ENCODE data around the gene HAPLN1. TPM values are rescaled to one million over a fixed set of nuclear protein-coding genes. Genes with fewer than 3 reads are reported as not detected.

The HAPLN1 gene
- polyA plus RNA-seq, 1 experiment = not detected

DNA sequence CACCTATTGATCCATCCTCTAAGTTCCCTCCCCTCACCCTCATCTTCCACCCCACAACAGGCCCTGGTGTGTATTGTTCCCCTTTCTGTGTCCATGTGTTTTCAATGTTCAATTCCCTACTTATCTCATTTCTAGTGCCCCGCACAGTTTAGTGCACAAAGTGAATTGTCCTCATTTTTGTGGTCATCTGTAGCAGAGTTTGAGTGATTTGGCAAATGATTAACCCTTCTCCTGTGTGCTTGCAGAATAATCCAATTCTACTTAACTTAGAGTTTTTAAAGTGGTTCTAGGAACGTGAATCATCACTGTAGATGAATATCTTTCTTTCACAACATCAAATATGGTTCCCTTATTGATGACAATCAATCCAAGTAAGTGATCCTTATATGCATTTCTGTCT is 6.3 kb upstream of the HAPLN1 start:
- Histone ChIP-seq H3K27ac (ENCODE audit: low read depth, low read length) (no peak overlapping the region), H3K27me3 (ENCODE audit: control insufficient read depth, insufficient read depth, low read length) (no peaks in the 10 kb centered on the region), H3K4me3 (ENCODE audit: low read depth, low read length) (no peak overlapping the region), H3K9me3 (ENCODE audit: control insufficient read depth, insufficient read depth, low read length) (no peaks in the 10 kb centered on the region)
- TF ChIP-seq, protein P1, sequence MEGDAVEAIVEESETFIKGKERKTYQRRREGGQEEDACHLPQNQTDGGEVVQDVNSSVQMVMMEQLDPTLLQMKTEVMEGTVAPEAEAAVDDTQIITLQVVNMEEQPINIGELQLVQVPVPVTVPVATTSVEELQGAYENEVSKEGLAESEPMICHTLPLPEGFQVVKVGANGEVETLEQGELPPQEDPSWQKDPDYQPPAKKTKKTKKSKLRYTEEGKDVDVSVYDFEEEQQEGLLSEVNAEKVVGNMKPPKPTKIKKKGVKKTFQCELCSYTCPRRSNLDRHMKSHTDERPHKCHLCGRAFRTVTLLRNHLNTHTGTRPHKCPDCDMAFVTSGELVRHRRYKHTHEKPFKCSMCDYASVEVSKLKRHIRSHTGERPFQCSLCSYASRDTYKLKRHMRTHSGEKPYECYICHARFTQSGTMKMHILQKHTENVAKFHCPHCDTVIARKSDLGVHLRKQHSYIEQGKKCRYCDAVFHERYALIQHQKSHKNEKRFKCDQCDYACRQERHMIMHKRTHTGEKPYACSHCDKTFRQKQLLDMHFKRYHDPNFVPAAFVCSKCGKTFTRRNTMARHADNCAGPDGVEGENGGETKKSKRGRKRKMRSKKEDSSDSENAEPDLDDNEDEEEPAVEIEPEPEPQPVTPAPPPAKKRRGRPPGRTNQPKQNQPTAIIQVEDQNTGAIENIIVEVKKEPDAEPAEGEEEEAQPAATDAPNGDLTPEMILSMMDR (IDR thresholded peaks at IDR 0.05; ENCODE audit: low read depth, low read length) = no peak
- ChIA-PET POLR2A (no interaction called here), CTCF (no interaction called here)
- no peak for DNase-seq (ENCODE audit: low read depth, low spot score)

DNA sequence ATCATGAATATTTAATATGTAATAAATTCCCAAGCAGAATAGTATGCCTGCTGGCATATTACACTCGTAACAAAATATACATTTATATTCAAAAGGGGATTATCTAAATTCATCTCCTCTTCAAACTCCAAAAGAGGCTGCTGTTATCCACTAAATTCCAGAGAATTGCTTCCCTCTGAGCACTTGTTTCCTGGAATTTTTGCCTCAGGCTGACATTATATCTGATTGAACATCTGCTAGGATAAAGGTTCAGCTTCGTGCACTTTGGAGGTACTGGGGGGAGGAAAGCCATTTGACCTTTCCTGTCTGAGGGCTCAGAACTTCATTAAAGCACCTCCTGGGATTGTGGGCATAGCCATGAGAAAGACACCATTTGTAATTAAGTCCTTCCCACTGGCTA is 4.3 kb upstream of the HAPLN1 start:
- CTCF ChIA-PET = no interaction called here
- Histone ChIP-seq H3K27ac (ENCODE audit: low read depth, low read length) (no peak overlapping the region), H3K9me3 (ENCODE audit: control insufficient read depth, insufficient read depth, low read length) (no peaks in the 10 kb centered on the region), H3K27me3 (ENCODE audit: control insufficient read depth, insufficient read depth, low read length) (no peaks in the 10 kb centered on the region), H3K4me3 (ENCODE audit: low read depth, low read length) (no peak overlapping the region)
- POLR2A ChIA-PET = no interaction called here
- no peak for DNase-seq (ENCODE audit: low read depth, low spot score)
- TF ChIP-seq, protein P1 (IDR thresholded peaks at IDR 0.05; ENCODE audit: low read depth, low read length) = no peak

DNA sequence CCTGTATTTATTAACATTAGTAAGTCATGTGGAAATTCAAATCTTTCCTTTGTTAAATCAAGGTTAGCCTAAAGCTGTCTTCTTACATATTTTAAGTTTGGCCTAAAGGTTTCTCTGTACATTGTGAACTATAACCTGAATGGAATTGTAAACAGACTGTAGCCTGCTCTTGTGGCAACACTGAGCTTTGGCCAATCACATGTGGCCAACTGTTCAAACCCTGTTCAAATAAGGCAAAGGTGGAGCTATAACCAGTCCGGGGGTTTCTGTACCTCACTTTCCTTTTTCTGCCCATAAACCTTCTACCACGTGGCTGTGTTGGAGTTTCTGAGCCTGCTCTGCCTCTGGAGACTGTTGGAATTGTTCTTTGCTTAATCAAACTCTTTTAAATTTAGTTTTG is 3.3 kb upstream of the HAPLN1 start:
- ChIA-PET POLR2A (no interaction called here), CTCF (interaction anchor here (0.9 to 1.0 kb wide), 3 partner anchors 14 to 531 kb away, joined by 3 to 4 read pairs (median 3); no protein-coding TSS in a partner anchor)
- Histone ChIP-seq H3K27me3 (ENCODE audit: control insufficient read depth, insufficient read depth, low read length) (no peaks in the 10 kb centered on the region), H3K4me3 (ENCODE audit: low read depth, low read length) (no peak overlapping the region), H3K9me3 (ENCODE audit: control insufficient read depth, insufficient read depth, low read length) (no peaks in the 10 kb centered on the region), H3K27ac (ENCODE audit: low read depth, low read length) (no peak overlapping the region)
- TF ChIP-seq, protein P1 (IDR thresholded peaks at IDR 0.05; ENCODE audit: low read depth, low read length) = no peak
- DNase-seq (ENCODE audit: low read depth, low spot score) = no peak

DNA sequence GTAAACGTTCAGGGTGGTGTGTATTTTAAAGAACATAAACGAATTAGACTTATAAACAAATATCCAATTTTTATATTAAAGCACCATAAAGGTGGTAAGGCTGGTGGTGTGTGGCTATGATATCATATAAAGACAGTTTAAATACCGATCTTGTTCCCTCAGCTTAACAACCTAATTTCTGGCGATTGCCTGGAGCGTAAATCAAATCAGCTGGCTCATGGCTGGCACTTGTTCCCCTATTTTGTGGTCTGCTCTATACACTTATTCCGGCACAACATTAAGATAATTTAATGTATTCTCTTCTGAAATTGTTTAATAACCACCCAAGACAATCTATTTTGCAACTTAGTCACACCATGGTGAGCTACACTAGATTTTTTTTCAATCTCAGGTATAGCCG is 2.4 kb upstream of the HAPLN1 start:
- no peak overlapping the region for H3K27ac ChIP-seq (ENCODE audit: low read depth, low read length)
- no peak for DNase-seq (ENCODE audit: low read depth, low spot score)
- ChIA-PET POLR2A (no interaction called here), CTCF (interaction anchor here (0.9 to 1.7 kb wide), 4 partner anchors 13 to 533 kb away, joined by 3 to 7 read pairs (median 3); no protein-coding TSS in a partner anchor)
- H3K4me3 ChIP-seq (ENCODE audit: low read depth, low read length) = no peak overlapping the region
- TF ChIP-seq, protein P1 (IDR thresholded peaks at IDR 0.05; ENCODE audit: low read depth, low read length) = no peak
- no peaks in the 10 kb centered on the region for H3K9me3 ChIP-seq (ENCODE audit: control insufficient read depth, insufficient read depth, low read length)
- H3K27me3 ChIP-seq (ENCODE audit: control insufficient read depth, insufficient read depth, low read length) = no peaks in the 10 kb centered on the region

DNA sequence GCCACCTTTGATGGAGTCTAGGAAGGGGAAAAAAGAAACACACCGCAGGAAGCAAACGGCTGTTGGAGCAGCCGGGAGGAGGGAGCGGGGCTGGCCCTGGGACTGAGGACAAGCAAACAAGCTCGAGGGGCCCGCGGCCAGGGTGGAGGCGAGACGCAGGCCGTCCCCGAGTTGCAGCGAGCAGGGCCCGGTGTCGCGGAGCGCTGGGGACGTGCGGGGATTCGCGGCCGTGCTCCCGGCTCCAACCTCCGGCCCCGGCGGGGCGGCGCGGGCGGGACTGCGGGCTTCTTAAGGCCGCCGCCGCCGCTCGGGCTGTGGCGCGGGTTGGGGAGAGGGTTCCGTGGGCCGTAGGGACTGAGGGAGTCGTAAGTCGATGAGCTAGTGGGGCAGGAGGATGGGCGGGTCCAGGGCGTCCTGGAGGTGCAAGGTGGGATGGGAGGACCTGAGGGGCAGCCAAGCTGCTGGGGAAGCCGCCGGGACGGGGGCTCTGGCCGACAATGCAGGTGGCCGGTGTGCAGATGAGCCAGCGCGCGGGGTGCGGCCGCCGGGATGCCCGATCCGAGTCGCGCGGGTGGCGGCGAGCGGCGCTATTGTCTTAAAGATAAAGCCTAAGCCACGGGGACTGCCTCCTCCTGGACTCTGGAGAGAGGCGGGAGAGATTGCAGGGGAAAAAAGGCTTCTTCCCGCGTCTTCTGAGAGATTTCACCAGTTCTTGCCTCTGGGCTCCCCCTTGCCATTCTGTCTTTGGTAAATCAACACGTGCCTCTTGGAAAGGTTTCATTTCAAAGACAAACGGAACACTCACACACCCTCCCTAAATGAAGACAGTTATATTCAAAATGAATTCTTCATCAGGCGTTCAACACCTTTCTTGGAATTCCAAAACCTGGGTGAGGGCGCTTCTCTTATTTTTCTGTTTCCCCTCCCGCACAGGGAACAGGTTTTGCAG is 1.6 kb upstream of the HAPLN1 start:
- TF ChIP-seq, protein P1 (IDR thresholded peaks at IDR 0.05; ENCODE audit: low read depth, low read length) = peak; percentile 58
- POLR2A ChIA-PET = interaction anchor here (0.5 kb wide), 1 partner anchor 664 kb away, joined by 3 read pairs; no protein-coding TSS in a partner anchor
- no peak overlapping the region for H3K27ac ChIP-seq (ENCODE audit: low read depth, low read length)
- no peaks in the 10 kb centered on the region for H3K27me3 ChIP-seq (ENCODE audit: control insufficient read depth, insufficient read depth, low read length)
- peak overlapping the region; percentile 74 for H3K4me3 ChIP-seq (ENCODE audit: low read depth, low read length)
- H3K9me3 ChIP-seq (ENCODE audit: control insufficient read depth, insufficient read depth, low read length) = no peaks in the 10 kb centered on the region
- CTCF ChIA-PET = interaction anchor here (1.0 to 2.3 kb wide), 7 partner anchors 10 to 1327 kb away, joined by 3 to 11 read pairs (median 3); no protein-coding TSS in a partner anchor
- DNase-seq (ENCODE audit: low read depth, low spot score) = peak; percentile 11
